Fibroblast of lung (primary cell): ENCODE results near the gene HSPA9.

Experiments
- CTCF ChIP-seq, 2 donors: IDR thresholded peaks in 1 of 2; conservative IDR thresholded peaks in 1 of 2; 1 replicate in 1 of 2; 2 replicates in 1 of 2; pipeline ENCODE4 v1.5.1; 2011 to 2012; ENCODE audit warnings: low read length in 2 of 2, control low read depth in 1 of 2, inconsistent platforms in 1 of 2, low read depth in 1 of 2, mild to moderate bottlenecking in 1 of 2
- EZH2 ChIP-seq: IDR thresholded peaks from 2 replicates; pipeline ENCODE4 v1.5.1; 2012; ENCODE audit warnings: low read length, control low read depth, mild to moderate bottlenecking; ENCODE audit errors: missing control alignments

GRCh38 chr5:138527170-138527569, 48.0 kb downstream of the HSPA9 start:
- TF ChIP-seq CTCF (conservative IDR thresholded peaks at IDR 0.05 in 1 of 2, IDR thresholded peaks at IDR 0.05 in 1 of 2; ENCODE audit: low read depth in 1 of 2, low read length in 2 of 2) (no peak), EZH2 (no peak)
